HG02840 (cell line): ENCODE data around the gene PFDN5.
"Not testable (repeated sequence)": the region's sequence is repeated elsewhere in the genome, so short reads cannot be mapped to it uniquely, and the experiment has no call there.

Experiments used
- ATAC-seq: cut with Tn5 transposase; IDR thresholded peaks from one replicate; pipeline ENCODE4 v1.9.1; 2021; ENCODE audit warnings: mild to moderate bottlenecking, moderate library complexity, moderate number of reproducible peaks; ENCODE audit not compliant: unreplicated experiment, low FRiP score

The PFDN5 gene

DNA sequence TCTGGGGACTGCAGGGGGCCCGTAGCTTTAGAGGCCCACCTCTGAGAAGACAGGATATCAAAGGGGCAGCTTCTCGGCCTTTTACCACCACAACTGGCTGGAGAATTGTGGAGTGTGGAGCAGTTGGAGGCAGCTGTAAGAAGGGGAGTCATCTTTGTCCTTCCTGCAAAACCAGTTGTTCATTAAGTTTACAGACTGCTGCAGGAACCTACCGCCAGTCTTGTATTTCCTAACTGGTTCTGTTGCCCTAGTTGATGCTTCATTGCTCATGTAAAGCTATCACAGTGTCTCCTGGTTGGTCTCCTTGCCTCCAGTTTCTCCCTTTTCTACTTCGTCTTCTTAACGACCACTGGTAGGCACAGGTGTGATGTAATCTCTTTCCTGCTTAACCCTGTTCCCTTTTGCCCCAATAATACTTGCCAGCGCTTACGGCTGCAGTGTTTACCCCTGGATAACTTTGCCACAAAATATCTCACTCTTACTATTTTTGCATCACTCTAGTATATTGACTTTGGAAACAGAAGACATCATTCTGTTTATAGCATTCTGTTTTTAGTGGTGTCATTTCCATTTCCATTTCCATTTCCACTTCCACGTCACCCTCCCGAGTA, 15.3 kb upstream of the PFDN5 start:
- no peak for ATAC-seq

DNA sequence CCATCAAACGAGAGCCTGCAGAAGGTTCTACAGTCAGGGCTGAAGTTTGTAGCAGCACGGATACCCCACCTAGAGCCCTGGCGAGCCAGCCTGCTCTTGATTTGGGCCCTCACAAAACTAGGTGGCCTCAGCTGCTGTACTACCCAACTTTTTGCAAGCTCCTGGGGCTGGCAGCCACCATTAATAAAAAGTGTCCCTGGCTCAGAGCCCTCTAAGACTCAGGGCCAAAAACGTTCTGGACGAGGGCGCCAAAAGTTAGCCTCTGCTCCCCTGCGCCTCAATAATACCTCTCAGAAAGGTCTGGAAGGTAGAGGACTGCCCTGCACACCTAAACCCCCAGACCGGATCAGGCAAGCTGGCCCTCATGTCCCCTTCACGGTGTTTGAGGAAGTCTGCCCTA, 8.9 kb upstream of the PFDN5 start:
- ATAC-seq, result no peak

DNA sequence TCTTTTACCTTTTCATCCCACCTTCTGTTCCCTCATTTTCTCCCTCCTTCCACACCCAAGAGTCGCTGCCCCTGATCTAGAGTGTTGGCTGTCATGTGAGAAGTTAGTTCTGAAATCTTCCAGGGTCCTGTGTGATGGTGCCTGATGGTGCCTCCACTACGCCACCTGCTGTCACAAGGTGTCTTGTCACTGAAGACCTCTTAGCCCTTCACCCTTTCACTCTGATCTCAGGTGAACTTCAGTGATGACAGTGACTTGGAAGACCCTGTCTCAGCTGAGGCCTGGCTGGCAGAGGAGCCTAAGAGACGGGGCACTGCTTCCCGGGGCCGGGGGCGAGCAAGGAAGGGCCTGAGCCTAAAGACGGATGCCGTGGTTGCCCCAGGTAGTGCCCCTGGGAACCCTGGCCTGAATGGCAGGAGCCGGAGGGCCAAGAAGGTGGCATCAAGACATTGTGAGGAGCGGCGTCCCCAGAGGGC, 7.6 kb upstream of the PFDN5 start:
- no peak for ATAC-seq

DNA sequence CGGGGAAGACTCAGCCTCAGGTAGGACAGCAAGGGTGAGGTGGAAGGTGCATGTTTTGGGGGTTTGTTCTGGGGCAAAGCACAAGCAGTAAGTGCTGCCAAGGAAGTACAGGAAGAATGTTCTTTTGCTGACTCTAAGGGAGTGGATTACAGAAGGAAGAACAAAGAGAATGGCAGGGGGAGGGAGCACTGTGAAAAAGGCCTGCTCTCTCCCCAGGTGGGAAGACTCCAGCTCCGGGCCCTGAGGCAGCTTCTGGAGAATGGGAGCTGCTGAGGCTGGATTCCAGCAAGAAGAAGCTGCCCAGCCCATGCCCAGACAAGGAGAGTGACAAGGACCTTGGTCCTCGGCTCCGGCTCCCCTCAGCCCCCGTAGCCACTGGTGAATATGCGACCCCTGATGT, 7.0 kb upstream of the PFDN5 start:
- no peak for ATAC-seq

DNA sequence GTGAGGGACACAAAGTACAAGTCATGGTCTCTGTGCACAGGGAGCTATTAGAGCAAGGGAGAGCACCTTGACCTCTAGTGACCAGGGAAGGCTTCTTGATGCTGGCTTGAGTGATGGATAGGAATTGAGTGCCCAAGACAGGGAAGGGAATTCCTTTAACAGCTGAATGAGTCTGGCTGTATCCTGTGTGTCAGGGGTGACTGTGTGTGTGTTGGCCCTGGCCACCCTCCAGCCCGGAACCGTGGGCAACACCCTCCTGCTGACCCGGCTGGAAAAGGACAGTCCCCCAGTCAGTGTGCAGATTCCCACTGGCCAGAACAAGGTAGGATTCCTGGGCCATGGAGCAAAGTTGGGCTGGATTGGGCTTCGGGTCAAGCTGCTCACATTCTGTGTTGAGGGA, 5.5 kb upstream of the PFDN5 start:
- ATAC-seq, result no peak

DNA sequence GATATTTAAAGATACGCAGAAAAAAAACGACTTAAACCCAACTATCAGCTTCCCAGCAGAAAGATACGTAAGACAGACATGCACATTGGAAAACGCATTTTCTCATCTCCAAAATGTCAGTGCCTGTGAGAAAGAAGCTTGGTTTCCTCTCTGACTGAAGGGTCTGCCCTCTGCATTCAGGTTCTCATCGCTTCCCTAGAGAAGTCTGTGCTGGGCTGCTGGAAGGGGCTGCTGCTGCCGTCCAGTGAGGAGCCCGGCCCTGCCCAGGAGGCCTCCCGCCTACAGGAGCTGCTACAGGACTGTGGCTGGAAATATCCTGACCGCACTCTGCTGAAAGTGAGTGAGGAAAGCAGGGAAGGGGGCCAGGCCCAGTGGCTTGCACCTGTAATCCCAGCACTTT, 4.7 kb upstream of the PFDN5 start:
- no peak for ATAC-seq

DNA sequence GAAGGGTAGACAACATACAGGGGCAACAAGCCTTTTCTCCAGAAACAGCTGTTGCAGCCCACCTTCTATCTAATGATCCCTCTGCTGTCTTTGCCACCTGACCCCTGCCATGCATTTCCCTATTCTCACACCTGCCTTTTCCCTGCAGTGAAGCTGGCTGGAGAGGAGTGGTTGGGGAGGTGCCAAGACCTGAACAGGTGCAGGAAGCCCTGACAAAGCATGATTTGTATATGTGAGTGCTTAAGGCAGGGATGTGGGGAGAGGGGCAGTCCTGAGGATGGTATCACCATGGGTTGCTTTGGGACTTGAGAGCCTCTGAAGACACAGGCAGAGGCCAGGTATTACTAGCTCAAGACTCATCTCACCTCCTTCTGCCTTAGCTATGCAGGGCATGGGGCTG, 2.9 kb upstream of the PFDN5 start:
- no peak for ATAC-seq

DNA sequence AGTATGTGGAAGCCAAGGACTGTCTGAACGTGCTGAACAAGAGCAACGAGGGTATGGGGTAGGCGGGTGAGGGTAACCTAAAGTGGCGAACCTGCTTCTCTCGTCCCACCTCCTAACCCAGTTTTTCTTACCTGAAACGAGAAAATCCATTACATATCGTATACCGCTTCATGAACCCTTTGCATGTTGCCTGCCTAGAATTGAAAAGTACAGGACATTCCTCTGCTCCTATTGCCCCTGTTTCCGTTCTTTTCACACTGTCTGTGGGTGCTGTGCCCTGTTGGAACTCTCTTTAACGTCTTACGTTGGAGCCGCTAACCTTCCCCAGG, 513 bp downstream of the PFDN5 start:
- no peak for ATAC-seq

DNA sequence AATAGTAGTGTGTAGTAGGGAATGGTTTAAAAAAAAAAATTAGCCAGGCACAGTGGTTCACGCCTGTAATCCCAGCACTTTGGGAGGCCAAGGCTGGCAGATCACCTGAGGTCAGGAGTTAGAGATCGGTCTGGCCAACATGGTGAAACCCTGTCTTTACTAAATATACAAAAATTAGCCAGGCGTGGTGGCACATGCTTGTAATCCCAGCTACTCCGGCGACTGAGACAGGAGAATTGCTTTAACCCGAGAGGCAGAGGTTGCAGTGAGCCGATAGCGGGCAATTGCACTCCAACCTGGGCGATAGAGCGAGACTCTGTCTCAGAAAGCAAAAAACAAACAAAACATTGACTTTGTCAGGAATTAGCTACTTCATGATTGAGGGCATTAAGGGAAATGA, 1.8 kb downstream of the PFDN5 start:
- ATAC-seq, result not testable (repeated sequence)

DNA sequence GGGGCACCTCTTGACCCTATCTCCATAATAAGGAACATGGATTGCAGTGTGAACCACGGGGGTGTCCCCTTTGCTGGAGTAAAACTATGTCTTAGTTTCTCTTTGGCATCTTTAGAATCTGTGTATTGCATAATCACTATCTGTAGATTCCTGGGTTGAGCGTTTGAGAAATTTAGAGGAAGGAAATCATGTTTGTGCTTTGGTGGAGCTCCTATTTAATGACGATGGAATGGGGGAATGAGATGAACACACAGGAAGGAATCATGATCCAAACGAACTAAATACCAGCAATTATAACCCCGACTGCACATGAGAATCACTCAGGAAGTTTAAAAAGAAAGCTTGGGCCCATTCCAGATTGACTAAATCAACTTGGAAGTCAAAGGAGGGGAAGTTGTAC, 2.8 kb downstream of the PFDN5 start:
- no peak for ATAC-seq

DNA sequence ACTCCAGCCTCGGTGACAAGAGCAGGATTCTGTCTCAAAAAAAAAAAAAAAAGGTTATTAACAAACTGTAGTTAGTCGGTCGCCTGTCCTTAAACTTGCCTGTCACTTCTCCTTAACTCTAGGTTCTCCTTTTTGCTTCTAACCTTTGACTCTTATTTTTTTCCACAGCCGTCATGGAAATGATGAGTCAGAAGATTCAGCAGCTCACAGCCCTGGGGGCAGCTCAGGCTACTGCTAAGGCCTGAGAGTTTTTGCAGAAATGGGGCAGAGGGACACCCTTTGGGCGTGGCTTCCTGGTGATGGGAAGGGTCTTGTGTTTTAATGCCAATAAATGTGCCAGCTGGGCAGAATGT, 3.7 kb downstream of the PFDN5 start:
- ATAC-seq, result peak; percentile 1

DNA sequence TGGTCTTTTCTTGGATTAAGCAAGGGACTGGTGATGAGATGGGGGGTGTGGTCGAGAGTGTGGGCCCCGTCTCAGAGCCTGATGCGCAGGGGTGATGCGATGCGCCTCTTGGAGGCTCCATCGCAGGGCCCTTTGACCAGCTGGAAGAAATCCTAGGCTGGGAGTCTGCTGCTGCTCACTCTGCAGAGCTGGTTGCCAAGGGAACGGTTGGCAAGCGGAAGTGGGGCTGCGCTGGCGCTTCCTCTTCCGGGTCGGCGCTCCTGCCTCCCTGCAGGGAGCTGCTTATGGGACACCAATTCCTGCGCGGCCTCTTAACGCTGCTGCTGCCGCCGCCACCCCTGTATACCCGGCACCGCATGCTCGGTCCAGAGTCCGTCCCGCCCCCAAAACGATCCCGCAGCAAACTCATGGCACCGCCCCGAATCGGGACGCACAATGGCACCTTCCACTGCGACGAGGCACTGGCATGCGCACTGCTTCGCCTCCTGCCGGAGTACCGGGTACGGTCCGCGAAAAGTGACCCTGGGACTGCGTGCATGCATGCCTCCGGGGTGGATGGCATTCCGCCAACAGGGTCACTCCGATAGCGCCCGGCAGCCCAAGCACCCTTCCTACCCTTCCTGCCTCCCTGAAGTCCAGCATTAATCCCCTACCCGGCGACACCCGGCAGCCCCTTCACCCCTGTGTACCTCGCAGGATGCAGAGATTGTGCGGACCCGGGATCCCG, 4.3 kb downstream of the PFDN5 start, which contains the start of gene MYG1:
TSS of gene MYG1 (plus strand) at position 242 of the 727 bp plus-strand sequence. CDS start at position 285, 43 bp downstream.
- peak; percentile 65 for ATAC-seq

DNA sequence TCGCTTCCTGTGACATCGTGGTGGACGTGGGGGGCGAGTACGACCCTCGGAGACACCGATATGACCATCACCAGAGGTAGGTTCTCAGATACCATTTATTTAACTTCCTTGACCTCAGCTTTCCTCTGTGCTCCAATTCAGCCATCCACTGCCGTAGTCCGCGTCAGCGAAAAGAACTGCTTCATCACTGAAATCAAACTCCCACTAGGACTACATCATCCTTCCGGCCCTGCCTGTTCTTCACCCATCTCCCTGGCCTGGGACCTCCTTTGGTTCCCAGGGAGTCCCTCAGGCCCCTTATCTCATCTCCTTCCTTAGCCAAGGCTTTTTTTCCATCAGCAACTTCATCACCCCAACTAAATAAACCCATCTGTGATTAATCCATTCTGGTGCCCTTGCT, 4.8 kb downstream of the PFDN5 start:
- ATAC-seq, result no peak

DNA sequence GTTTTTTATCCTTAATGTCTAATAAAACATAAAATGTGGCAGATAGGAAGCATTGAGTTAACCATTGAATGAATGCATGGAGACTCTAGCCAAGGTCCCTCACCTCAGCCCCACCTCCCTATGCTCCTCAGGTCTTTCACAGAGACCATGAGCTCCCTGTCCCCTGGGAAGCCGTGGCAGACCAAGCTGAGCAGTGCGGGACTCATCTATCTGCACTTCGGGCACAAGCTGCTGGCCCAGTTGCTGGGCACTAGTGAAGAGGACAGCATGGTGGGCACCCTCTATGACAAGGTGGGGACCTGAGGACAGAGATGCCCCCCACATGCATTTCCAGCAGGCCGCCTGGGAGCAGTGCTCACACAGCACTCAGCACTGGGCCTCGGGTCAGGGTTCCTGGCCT, 7.6 kb downstream of the PFDN5 start:
- ATAC-seq, result no peak

DNA sequence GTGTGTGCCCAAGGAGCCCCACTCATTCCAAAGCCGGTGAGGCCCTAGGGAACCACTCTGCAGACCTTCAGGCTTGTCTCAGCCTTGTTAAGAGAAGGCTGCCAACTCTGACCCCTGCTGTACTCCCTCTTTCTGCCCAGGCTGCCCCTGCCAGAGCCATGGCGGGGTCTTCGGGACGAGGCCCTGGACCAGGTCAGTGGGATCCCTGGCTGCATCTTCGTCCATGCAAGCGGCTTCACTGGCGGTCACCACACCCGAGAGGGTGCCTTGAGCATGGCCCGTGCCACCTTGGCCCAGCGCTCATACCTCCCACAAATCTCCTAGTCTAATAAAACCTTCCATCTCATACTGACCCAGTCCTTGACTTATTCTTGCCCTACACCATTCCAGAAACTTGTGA, 11.5 kb downstream of the PFDN5 start:
- no peak for ATAC-seq

DNA sequence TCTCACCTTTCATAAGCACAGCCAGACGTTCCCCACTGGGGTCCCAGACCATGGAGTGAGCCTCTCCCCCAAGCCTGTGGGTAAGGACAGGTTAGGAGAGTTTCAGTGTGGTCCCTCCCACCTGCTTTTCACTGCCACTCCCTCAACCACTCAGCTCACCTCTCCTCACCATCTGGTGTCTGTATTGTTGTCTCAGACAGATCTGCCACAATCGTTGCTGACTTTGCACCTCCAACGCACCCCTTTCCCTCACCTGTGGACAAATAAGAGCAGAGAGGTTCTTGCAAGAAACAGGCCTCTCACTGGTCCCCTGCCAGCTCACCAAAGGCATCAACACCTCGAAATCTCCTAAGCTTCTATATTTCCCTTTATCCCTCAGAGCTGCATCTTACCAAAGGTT, 12.9 kb downstream of the PFDN5 start:
- ATAC-seq, result no peak

DNA sequence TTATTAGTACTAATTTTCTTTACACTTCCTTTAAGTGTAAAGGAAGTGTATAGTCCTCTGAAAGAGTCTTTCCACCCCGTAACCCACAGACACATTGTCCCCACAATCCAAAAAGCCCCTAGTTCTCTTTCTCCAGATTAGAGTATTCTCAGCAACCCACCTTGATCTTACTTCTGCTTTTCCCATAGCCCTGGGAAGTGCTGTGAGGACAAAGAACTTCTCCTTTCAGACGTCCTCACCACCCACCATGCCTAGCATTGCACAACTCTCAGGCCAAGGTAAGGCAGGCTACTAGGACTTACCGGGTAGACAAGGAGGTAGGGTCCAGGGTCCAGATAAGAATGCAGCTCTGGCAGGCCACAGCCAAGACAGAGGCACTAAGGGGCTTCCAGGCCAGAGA, 18.7 kb downstream of the PFDN5 start:
- ATAC-seq, result no peak

DNA sequence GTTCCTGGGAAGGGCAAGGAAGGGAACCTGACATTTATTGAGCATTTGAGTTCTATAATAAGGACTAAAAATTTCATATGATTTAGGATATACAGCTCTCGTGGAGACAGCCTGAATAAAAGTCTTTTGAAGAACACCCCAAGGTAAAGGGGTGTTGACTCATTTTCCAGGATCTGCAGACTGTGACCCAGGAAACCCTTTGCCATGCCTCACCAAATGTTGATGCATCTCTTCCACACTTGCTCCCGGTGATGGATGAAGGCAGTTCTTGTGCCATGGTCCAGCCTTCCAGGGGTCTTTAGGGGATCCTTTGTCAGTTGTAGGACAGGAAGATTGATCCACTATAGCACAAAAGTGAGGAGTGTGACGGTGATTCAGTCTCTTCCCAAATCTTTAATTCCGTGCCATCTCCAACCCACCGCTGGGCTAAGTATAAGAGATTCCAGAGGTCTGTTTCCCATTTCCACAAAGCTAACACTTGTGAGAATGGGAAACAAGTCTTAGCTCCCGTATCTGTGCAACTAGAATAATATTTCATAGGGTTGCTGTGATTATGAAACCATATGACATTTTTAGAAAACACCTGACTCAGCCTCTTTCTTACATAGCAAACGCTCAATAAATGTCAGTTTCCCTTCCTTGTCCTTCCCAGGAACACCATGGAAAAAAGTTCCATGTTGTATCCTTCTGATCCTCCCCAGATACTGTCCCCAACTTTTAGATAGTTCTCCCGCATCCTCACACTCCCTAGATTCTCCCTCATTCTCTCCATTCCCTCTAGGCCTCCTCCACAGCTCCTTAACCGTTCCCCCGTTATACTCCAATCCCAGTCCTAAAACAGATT, 25.2 kb downstream of the PFDN5 start:
- ATAC-seq, result no peak

DNA sequence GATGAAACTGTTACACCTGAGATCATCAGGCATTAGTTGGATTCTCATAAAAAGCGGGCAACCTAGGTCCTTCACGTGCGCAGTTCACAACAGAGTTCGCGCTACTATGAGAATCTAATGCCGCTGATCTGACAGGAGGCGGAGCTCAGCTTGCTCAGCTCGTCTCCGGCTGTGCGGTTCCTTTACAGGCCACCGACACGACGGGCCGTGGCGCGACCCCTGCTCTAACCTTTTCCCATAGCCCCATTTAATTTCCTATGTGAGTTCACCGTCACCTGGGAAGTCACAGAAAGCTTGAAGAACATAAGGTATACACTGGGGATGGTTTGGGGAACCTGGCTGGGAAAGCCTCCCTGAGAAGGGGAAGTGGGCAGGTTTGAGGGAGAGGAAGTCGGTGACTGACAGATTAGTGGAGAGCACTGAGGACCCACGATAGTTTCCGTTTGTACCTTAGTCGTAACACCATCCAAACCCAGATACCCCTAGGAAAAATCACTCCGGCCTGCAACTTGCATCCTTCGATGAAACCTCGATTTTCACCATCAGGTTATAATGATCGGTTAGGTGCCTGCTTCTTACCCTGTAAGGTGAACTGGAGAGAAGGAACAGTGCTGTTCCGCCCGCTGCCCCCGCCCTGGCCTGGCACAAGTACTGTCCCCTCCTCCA, 28.9 kb downstream of the PFDN5 start:
- no peak for ATAC-seq

DNA sequence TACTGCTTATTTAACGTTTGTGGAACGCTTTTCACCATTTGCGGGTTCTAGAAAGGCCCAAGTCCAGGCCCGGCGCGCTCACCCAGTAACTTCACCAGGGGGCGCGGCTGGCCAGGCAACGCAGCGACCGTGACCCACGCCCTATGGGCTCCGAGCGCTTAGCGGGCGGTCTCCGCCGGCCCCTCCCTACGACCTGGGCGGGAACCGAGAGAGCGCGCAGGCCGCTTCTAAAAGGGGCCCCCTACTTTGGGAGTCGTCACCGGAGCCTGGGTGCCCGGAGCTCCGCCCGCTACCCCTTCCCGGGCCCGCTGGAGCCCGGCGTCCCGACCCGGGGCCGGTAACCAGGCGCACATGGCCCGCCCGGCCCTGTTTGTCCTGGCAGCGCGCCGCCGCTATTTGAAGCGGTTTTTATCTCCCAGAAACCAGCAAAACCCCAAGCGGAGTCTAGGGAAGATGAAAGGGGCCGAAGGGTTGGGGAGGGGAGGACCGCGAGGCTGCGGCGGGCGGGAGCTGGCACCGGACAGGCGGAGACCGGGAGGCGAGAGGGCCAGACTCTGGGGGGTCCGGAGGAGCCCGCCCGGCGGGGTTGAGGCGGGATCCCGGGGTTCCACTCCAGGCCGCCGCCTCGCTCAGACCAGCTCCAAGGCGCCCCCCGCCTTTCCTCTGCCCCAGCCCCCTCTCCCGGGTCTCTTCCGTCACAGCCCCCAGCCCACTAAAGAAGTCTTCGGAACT, 29.6 kb downstream of the PFDN5 start:
- ATAC-seq, result peak; percentile 41
